NB4 (cell line): ENCODE results near the gene KDM4B.

Experiments used
- DNase-seq: peaks from one replicate; pipeline ENCODE4 v3.0.0; 2010; ENCODE audit warnings: low read depth
- H3K4me3 ChIP-seq: one replicate; pipeline ENCODE4 v1.5.1; 2011; ENCODE audit warnings: mild to moderate bottlenecking, low read depth, low read length, moderate library complexity
- CTCF ChIP-seq: IDR thresholded peaks from one replicate; pipeline ENCODE4 v1.5.1; 2012; ENCODE audit warnings: low read depth, low read length
- MAX ChIP-seq: IDR thresholded peaks from 2 replicates; pipeline ENCODE4 v1.6.1; 2011; ENCODE audit warnings: low read depth, low read length
- MYC ChIP-seq: IDR thresholded peaks from 2 replicates; pipeline ENCODE4 v1.6.1; 2011; ENCODE audit warnings: low read depth, low read length
- POLR2A ChIP-seq: IDR thresholded peaks from 2 replicates; pipeline ENCODE4 v1.6.1; 2011; ENCODE audit warnings: mild to moderate bottlenecking; ENCODE audit not compliant: insufficient read length; ENCODE audit errors: extremely low read depth

The KDM4B gene

GRCh38 chr19:5117421-5117820, 148.5 kb downstream of the KDM4B start:
- no peak for TF ChIP-seq MAX
- no peak for TF ChIP-seq MYC
- TF ChIP-seq CTCF = no peak
- TF ChIP-seq POLR2A = no peak
- no peak for DNase-seq
- no peak overlapping the region for H3K4me3 ChIP-seq

GRCh38 chr19:5118026-5118425, 149.1 kb downstream of the KDM4B start:
- TF ChIP-seq CTCF = no peak
- no peak for TF ChIP-seq POLR2A
- no peak for TF ChIP-seq MYC
- TF ChIP-seq MAX = no peak
- H3K4me3 ChIP-seq = no peak overlapping the region
- no peak for DNase-seq

- TF ChIP-seq CTCF (no peak), MAX (no peak), POLR2A (no peak), MYC (no peak)
These were observed 150.5 kb downstream of the KDM4B start for GRCh38 chr19:5119297-5119998.

GRCh38 chr19:5120321-5120720, 151.4 kb downstream of the KDM4B start:
- no peak for TF ChIP-seq MYC
- TF ChIP-seq CTCF = no peak
- no peak for TF ChIP-seq MAX
- no peak for TF ChIP-seq POLR2A
- no peak for DNase-seq
- H3K4me3 ChIP-seq = no peak overlapping the region

More at GRCh38 chr19:5119297-5119998, 150.5 kb downstream of the KDM4B start:
- no peak overlapping the region for H3K4me3 ChIP-seq
- DNase-seq = no peak

- H3K4me3 ChIP-seq = no peak overlapping the region
- no peak for TF ChIP-seq CTCF
- DNase-seq = no peak
These were observed 151.9 kb downstream of the KDM4B start for GRCh38 chr19:5120833-5121232.
